ENCODE results near the gene CYYR1.

CYYR1 gene

GRCh38 chr21:26597031-26597430, 23.9 kb upstream of the CYYR1 start:
- H3K4me3 ChIP-seq (ENCODE audit: low read depth, low read length) = no peak overlapping the region
- H3K4me1 ChIP-seq (ENCODE audit: control insufficient read depth, insufficient read depth, low read length) = no peaks in the 10 kb centered on the region
- TF ChIP-seq ZNF501 (tag by site-specific recombination; IDR thresholded peaks at IDR 0.05) (no peak), ZBTB6 (tag by site-specific recombination; IDR thresholded peaks at IDR 0.05) (no peak), SP3 (tag by site-specific recombination; IDR thresholded peaks at IDR 0.05) (no peak), ZNF658 (tag by site-specific recombination; IDR thresholded peaks at IDR 0.05) (no peak), ZBTB49 (tag by site-specific recombination; IDR thresholded peaks at IDR 0.05; ENCODE audit: low read depth) (no peak), ZSCAN5A (tag by site-specific recombination; IDR thresholded peaks at IDR 0.05) (no peak), ZNF785 (tag by site-specific recombination; IDR thresholded peaks at IDR 0.05) (no peak), BCL6B (tag by site-specific recombination; IDR thresholded peaks at IDR 0.05) (no peak), ZNF621 (tag by site-specific recombination; IDR thresholded peaks at IDR 0.05) (no peak), ZNF692 (tag by site-specific recombination; IDR thresholded peaks at IDR 0.05) (no peak)
- no peaks in the 10 kb centered on the region for H3K36me3 ChIP-seq (ENCODE audit: control insufficient read depth in 2 of 2, insufficient read depth in 1 of 2, low read length in 2 of 2)
- H3K27ac ChIP-seq (ENCODE audit: extremely low read depth, low read depth, low read length) = no peak overlapping the region
- ChIA-PET CTCF (interaction anchor here (0.8 kb wide), 3 partner anchors 54 to 979 kb away, joined by 3 read pairs; no protein-coding TSS in a partner anchor), POLR2A (no interaction called here)
- no peaks in the 10 kb centered on the region; the same call in 1 of the 2 replicates for H3K9me3 ChIP-seq (ENCODE audit: control insufficient read depth, insufficient read depth, low read depth, low read length)

GRCh38 chr21:26595971-26596370, 22.9 kb upstream of the CYYR1 start:
- H3K4me1 ChIP-seq (ENCODE audit: control insufficient read depth, insufficient read depth, low read length) = no peaks in the 10 kb centered on the region
- no peak overlapping the region for H3K4me3 ChIP-seq (ENCODE audit: low read depth, low read length)
- POLR2A ChIA-PET = no interaction called here
- no peaks in the 10 kb centered on the region for H3K36me3 ChIP-seq (ENCODE audit: control insufficient read depth in 2 of 2, insufficient read depth in 1 of 2, low read length in 2 of 2)
- TF ChIP-seq ZNF324 (tag by site-specific recombination; IDR thresholded peaks at IDR 0.05) = no peak
- no peak for TF ChIP-seq KLF16 (tag by site-specific recombination; IDR thresholded peaks at IDR 0.05)
- TF ChIP-seq SALL2 (tag by site-specific recombination; IDR thresholded peaks at IDR 0.05; ENCODE audit: borderline replicate concordance) = no peak
- no peak for TF ChIP-seq IKZF3 (tag by site-specific recombination; IDR thresholded peaks at IDR 0.05)
- TF ChIP-seq ATF2 (tag by site-specific recombination; IDR thresholded peaks at IDR 0.05; ENCODE audit: low read depth) = no peak
- TF ChIP-seq ZNF221 (tag by site-specific recombination; IDR thresholded peaks at IDR 0.05; ENCODE audit: borderline replicate concordance) = no peak
- TF ChIP-seq TSHZ1 (tag by site-specific recombination; IDR thresholded peaks at IDR 0.05; ENCODE audit: borderline replicate concordance) = no peak
- no peak for TF ChIP-seq MEIS1 (CRISPR knock-in tag; IDR thresholded peaks at IDR 0.05; ENCODE audit: borderline replicate concordance)
- TF ChIP-seq ZBTB48 (tag by site-specific recombination; IDR thresholded peaks at IDR 0.05) = no peak
- TF ChIP-seq EGR2 (tag by site-specific recombination; IDR thresholded peaks at IDR 0.05; ENCODE audit: low read depth) = no peak
- H3K27ac ChIP-seq (ENCODE audit: extremely low read depth, low read depth, low read length) = no peak overlapping the region
- CTCF ChIA-PET = interaction anchor here (0.6 kb wide), 1 partner anchor 33 kb away, joined by 3 read pairs; no protein-coding TSS in a partner anchor
- no peaks in the 10 kb centered on the region; the same call in 1 of the 2 replicates for H3K9me3 ChIP-seq (ENCODE audit: control insufficient read depth, insufficient read depth, low read depth, low read length)
